Erythroblast (primary cell): ENCODE data around the gene CORIN.

Experiments
- GATA1 ChIP-seq: IDR thresholded peaks from 2 replicates; pipeline ENCODE4 v1.6.1; 2011; ENCODE audit warnings: low read depth, mild to moderate bottlenecking, control low read depth, low read length, moderate library complexity
- POLR2A ChIP-seq: IDR thresholded peaks from 2 replicates; pipeline ENCODE4 v1.6.1; 2011; ENCODE audit warnings: mild to moderate bottlenecking, low read length

- no peak for TF ChIP-seq POLR2A
- TF ChIP-seq GATA1 = no peak
These were observed 101.3 kb downstream of the CORIN start for GRCh38 chr4:47736555-47736954.
